Adrenal gland (tissue), 5 donors: ENCODE results near the gene BCL11A.

Experiments
- CTCF ChIP-seq, 6 experiments: fragments of 450-650 bp in 4 of 6; fragments of 200-600 bp in 2 of 6; sonication (generic) in 1 of 6; IDR thresholded peaks; 1 replicate in 5 of 6; 2 replicates in 1 of 6; pipeline versions ENCODE4 v1.5.1 to v1.8.0; 2016 to 2021; ENCODE audit warnings: antibody characterized with exemption in 6 of 6, mild to moderate bottlenecking in 2 of 6, moderate library complexity in 1 of 6
- POLR2A ChIP-seq, 2 donors: fragments of 450-650 bp; IDR thresholded peaks; one replicate each; pipeline ENCODE4 v1.6.1; 2017; ENCODE audit warnings: antibody characterized with exemption in 2 of 2, mild to moderate bottlenecking in 2 of 2, moderate library complexity in 1 of 2
- donor health status: DM: no; HTN: no; CAD: no.

- TF ChIP-seq POLR2A (IDR thresholded peaks at IDR 0.05) (no peak), CTCF (IDR thresholded peaks at IDR 0.05) (no peak)
Observed at GRCh38 chr2:60525899-60526298, 27.6 kb downstream of the BCL11A start.
